Activated CD8-positive, alpha-beta memory T cell treated with anti-CD3 and anti-CD28 coated beads for 24 hours (primary cell): ENCODE results near the gene CDR2L.
A peak's percentile ranks its signal among the peaks of the same experiment; 100 is the strongest.
"Not testable (repeated sequence)": the region's sequence is repeated elsewhere in the genome, so short reads cannot be mapped to it uniquely, and the experiment has no call there.

Experiments used
- DNase-seq: peaks from one replicate; pipeline ENCODE4 v3.0.0-alpha.2; 2020

CDR2L gene

GRCh38 chr17:74981979-74982662, 5.3 kb upstream of the CDR2L start:
- DNase-seq: peak; percentile 86

- not testable (repeated sequence) for DNase-seq
Measured at GRCh38 chr17:74982663-74983313, 4.6 kb upstream of the CDR2L start.

GRCh38 chr17:74986206-74986576, 1.2 kb upstream of the CDR2L start:
- DNase-seq: no peak

GRCh38 chr17:74987909-74988711, 678 bp downstream of the CDR2L start:
- DNase-seq: peak; percentile 74

- no peak for DNase-seq
Measured at GRCh38 chr17:74990581-74991105, 3.2 kb downstream of the CDR2L start.

GRCh38 chr17:74992223-74992622, 4.8 kb downstream of the CDR2L start:
- DNase-seq: no peak

- DNase-seq: no peak
Measured at GRCh38 chr17:74994440-74994839, 7.0 kb downstream of the CDR2L start.

- no peak for DNase-seq
Measured at GRCh38 chr17:74995847-74996246, 8.4 kb downstream of the CDR2L start.

- no peak for DNase-seq
Measured at GRCh38 chr17:74998783-74999182, 11.4 kb downstream of the CDR2L start.

GRCh38 chr17:74999523-74999922, 12.1 kb downstream of the CDR2L start:
- DNase-seq: no peak

- DNase-seq: no peak
Measured at GRCh38 chr17:75001915-75002843, 14.7 kb downstream of the CDR2L start.

GRCh38 chr17:75003070-75003956, 15.9 kb downstream of the CDR2L start:
- DNase-seq: no peak

GRCh38 chr17:75003957-75004355, 16.5 kb downstream of the CDR2L start:
- DNase-seq: no peak

- DNase-seq: no peak
Measured at GRCh38 chr17:75004371-75004770, 16.9 kb downstream of the CDR2L start.

GRCh38 chr17:75005291-75005690, 17.9 kb downstream of the CDR2L start:
- DNase-seq: no peak

- not testable (repeated sequence) for DNase-seq
Measured at GRCh38 chr17:75006084-75006483, 18.7 kb downstream of the CDR2L start.

- no peak for DNase-seq
Measured at GRCh38 chr17:75006653-75007052, 19.2 kb downstream of the CDR2L start.

- DNase-seq: no peak
Measured at GRCh38 chr17:75008373-75008772, 20.9 kb downstream of the CDR2L start.

GRCh38 chr17:75009139-75009724, 21.8 kb downstream of the CDR2L start:
- no peak for DNase-seq

GRCh38 chr17:75010683-75011400, 23.4 kb downstream of the CDR2L start:
- DNase-seq: no peak
